AG04450 (cell line): ENCODE results near the gene CD46. TPM values are rescaled to one million over a fixed set of nuclear protein-coding genes. Genes with fewer than 3 reads are reported as not detected.

ENCODE experiments used
- CTCF ChIA-PET: fragments of 300-600, 350-600 bp; formaldehyde crosslinking; extraction: SDS; loops from one replicate; lab custom pipeline; 2022; ENCODE audit warnings: antibody characterized with exemption, inconsistent platforms; lab: Charles Lee
- POLR2A ChIA-PET: fragments of 350-600 bp; formaldehyde crosslinking; extraction: SDS; loops from one replicate; lab custom pipeline; 2021; ENCODE audit warnings: antibody characterized with exemption, inconsistent platforms; lab: Yijun Ruan, JAX
- DNase-seq: peaks from one replicate; pipeline ENCODE4 v3.0.0-alpha.2; 2011; ENCODE audit warnings: low read depth, low spot score
- H3K27ac ChIP-seq: one replicate; pipeline ENCODE4 v1.5.1; 2012; ENCODE audit warnings: low read depth, low read length, control low read depth
- H3K27me3 ChIP-seq: one replicate; pipeline ENCODE4 v1.6.0; 2012; ENCODE audit warnings: low read length; ENCODE audit not compliant: control insufficient read depth, insufficient read depth
- H3K4me3 ChIP-seq: 2 replicates; pipeline ENCODE4 v1.5.1; 2011; ENCODE audit warnings: mild to moderate bottlenecking, low read depth, low read length, control low read depth
- H3K9me3 ChIP-seq: 2 replicates; pipeline ENCODE4 v1.5.1; 2012; ENCODE audit warnings: low read length; ENCODE audit not compliant: control insufficient read depth, insufficient read depth
- polyA plus RNA-seq: library from polyadenylated mRNA; depleted of rRNA; stranded (reverse); fragments of >200 nt; gene quantifications from 2 replicates; pipeline ENCODE4 v1.2.3, GENCODE V29; 2011
- TF ChIP-seq, protein P1 (sequence below): IDR thresholded peaks from 2 replicates; pipeline ENCODE4 v1.5.1; 2011; ENCODE audit warnings: low read depth, low read length, control low read depth, inconsistent platforms

The CD46 gene
- polyA plus RNA-seq, 1 experiment: 148 TPM

DNA sequence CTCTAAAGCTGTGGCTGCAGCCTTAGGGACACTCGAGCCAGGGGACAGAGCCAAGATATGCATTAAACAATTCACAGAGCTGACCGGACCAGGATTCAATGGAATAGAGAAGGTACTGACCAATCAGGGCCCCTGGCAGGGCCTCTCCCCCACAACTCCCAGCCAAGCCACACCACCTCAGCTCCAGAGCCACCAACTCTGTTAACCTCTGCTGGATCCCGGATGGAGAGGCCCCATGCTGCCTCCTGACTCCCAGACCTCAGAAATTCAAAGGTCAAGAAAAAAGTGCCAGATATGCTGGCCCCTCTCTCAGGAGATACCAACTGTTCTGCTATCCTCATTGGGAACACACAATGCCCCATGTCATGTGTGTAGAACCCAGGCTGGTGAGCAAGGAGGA lies 62.1 kb downstream of the CD46 start:
- TF ChIP-seq, protein P1, sequence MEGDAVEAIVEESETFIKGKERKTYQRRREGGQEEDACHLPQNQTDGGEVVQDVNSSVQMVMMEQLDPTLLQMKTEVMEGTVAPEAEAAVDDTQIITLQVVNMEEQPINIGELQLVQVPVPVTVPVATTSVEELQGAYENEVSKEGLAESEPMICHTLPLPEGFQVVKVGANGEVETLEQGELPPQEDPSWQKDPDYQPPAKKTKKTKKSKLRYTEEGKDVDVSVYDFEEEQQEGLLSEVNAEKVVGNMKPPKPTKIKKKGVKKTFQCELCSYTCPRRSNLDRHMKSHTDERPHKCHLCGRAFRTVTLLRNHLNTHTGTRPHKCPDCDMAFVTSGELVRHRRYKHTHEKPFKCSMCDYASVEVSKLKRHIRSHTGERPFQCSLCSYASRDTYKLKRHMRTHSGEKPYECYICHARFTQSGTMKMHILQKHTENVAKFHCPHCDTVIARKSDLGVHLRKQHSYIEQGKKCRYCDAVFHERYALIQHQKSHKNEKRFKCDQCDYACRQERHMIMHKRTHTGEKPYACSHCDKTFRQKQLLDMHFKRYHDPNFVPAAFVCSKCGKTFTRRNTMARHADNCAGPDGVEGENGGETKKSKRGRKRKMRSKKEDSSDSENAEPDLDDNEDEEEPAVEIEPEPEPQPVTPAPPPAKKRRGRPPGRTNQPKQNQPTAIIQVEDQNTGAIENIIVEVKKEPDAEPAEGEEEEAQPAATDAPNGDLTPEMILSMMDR: no peak
- POLR2A ChIA-PET: no interaction called here
- H3K9me3 ChIP-seq: no peaks in the 10 kb centered on the region
- H3K27me3 ChIP-seq: no peaks in the 10 kb centered on the region
- DNase-seq: no peak
- CTCF ChIA-PET: interaction anchor here (0.6 kb wide), 1 partner anchor 21 kb away, joined by 5 read pairs; no protein-coding TSS in a partner anchor
- no peak overlapping the region for H3K27ac ChIP-seq
- H3K4me3 ChIP-seq: no peak overlapping the region

DNA sequence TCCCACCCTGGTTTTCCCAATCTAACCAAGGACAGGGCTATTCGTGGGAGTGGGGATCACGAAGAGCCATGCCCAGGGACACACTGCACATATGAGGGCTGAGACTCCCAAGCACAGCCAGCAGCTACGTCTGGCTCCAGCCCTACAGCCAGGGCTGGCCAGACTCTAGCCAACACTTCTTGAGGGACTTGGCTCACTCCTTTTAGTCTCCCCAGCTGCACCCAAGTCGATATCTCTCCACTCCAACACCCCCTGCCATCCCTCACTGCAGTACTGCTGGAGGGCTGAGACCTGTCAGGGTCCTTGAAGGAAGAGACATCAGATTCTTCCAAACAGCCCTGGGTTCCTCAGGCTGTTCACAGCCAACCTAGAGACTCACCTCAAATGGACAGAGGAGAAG lies 62.6 kb downstream of the CD46 start:
- no peak for DNase-seq
- Histone ChIP-seq H3K4me3 (no peak overlapping the region), H3K9me3 (no peaks in the 10 kb centered on the region), H3K27me3 (no peaks in the 10 kb centered on the region), H3K27ac (no peak overlapping the region)
- CTCF ChIA-PET: no interaction called here
- TF ChIP-seq, protein P1: no peak
- POLR2A ChIA-PET: no interaction called here

DNA sequence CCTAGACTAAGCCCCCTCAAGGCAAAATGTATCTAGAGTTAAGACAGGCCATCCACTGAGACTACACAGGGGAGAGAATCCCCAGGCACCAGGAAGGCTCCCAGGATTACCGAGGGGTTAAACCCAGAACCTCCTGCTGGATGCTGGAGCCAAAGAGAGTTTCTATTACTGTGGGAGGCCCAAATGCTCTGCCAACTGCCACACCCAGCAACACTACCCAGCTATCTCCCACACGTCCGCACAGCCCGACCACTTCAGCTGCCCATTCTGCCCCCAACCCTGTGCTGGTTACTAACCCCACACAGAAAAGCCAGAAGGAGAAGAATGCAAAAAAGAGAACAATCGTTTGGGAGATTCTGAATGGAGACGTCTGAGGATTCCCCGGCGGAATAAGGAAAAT lies 63.6 kb downstream of the CD46 start:
- Histone ChIP-seq H3K9me3 (no peaks in the 10 kb centered on the region), H3K27me3 (no peaks in the 10 kb centered on the region), H3K4me3 (no peak overlapping the region), H3K27ac (no peak overlapping the region)
- CTCF ChIA-PET: no interaction called here
- no peak for DNase-seq
- TF ChIP-seq, protein P1: no peak
- POLR2A ChIA-PET: no interaction called here

DNA sequence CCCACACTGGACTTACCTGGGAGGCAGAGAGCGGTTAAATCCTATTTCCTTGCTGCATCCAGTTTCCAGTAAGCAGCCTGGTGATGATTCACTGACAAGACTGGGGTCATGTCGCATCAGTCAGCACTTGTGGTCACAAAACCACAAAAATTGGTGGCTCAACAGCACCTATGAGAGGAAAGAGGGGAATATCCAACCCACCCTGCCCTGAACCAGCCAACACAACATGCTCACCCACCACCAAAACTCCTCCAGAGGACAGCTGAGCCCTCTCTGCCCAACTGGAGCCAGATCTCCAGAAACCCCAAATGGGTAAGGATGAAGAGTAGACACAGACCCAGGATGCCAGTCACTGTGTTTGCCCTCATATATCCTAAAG lies 64.0 kb downstream of the CD46 start:
- POLR2A ChIA-PET: no interaction called here

DNA sequence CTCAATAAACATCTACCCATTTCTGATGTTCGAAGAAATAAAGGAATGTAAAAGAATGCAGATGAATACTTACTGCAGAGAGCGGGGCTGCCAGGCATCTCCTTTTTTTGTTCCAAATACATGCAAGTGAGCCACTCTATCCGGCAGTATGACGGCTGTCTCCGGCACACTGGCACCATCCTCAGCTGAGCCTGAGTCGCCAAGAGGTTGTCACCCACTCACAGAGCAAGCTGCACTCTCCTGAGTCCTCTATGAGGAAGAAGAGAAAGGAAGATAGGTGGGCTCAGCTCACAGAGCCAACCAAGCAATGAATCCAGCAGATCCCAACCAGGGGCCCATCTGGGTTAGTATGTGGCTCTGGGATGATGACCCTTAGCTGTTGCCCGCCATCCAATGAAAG lies 65.3 kb downstream of the CD46 start:
- DNase-seq: no peak
- H3K9me3 ChIP-seq: no peaks in the 10 kb centered on the region
- no peaks in the 10 kb centered on the region for H3K27me3 ChIP-seq
- TF ChIP-seq, protein P1: no peak
- POLR2A ChIA-PET: no interaction called here
- no peak overlapping the region for H3K4me3 ChIP-seq
- CTCF ChIA-PET: interaction anchor here (5.8 kb wide), 1 partner anchor 19 kb away, joined by 38 read pairs; no protein-coding TSS in a partner anchor
- no peak overlapping the region for H3K27ac ChIP-seq

More for the DNA sequence above, 64.0 kb downstream of the CD46 start:
- Histone ChIP-seq H3K4me3 (no peak overlapping the region), H3K9me3 (no peaks in the 10 kb centered on the region), H3K27ac (no peak overlapping the region), H3K27me3 (no peaks in the 10 kb centered on the region)
- TF ChIP-seq, protein P1: no peak
- CTCF ChIA-PET: no interaction called here
- no peak for DNase-seq
